Measurements from ENCODE around the gene SPATS2.

DNA sequence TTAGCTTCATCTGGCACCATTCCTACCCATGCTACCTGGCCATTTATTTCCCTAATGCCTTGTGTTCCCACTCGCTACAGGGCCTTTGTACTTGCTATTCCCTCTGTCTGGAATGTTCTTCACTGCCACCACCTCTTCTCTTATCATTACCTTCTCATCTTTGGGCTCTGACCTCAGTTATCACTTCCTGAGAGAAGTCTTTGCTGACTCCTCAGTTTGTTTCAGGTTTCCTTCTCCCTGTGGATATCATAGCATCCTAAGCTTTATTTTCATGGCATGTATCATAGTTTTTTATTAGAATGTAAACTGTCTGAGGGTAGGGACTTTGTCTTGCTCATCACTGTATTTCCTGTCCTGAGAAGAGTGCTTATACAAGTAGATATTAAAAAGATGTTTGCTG lies 29.7 kb downstream of the SPATS2 start:
- TF ChIP-seq, protein P1, sequence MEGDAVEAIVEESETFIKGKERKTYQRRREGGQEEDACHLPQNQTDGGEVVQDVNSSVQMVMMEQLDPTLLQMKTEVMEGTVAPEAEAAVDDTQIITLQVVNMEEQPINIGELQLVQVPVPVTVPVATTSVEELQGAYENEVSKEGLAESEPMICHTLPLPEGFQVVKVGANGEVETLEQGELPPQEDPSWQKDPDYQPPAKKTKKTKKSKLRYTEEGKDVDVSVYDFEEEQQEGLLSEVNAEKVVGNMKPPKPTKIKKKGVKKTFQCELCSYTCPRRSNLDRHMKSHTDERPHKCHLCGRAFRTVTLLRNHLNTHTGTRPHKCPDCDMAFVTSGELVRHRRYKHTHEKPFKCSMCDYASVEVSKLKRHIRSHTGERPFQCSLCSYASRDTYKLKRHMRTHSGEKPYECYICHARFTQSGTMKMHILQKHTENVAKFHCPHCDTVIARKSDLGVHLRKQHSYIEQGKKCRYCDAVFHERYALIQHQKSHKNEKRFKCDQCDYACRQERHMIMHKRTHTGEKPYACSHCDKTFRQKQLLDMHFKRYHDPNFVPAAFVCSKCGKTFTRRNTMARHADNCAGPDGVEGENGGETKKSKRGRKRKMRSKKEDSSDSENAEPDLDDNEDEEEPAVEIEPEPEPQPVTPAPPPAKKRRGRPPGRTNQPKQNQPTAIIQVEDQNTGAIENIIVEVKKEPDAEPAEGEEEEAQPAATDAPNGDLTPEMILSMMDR (IDR thresholded peaks at IDR 0.05), result no peak
- TF ChIP-seq POLR2A (IDR thresholded peaks at IDR 0.05), result no peak

Data from heart left ventricle (tissue), 13 donors.